Prostate gland (tissue), 2 donors: Measurements from ENCODE around the gene ANKS3. TPM values are rescaled to one million over a fixed set of nuclear protein-coding genes. Genes with fewer than 3 reads are reported as not detected.

Source experiments
- DNase-seq: peaks from one replicate; pipeline ENCODE4 v3.0.0-alpha.2; 2019; ENCODE audit warnings: low spot score
- H3K27ac ChIP-seq, 2 donors: fragments of 200-600 bp; sonication (generic); 2 replicates each; pipeline ENCODE4 v1.5.1; 2017 to 2019
- H3K27me3 ChIP-seq: fragments of 200-600 bp; sonication (generic); replicated peaks from 2 replicates; pipeline ENCODE4 v1.5.1; 2019; ENCODE audit not compliant: insufficient read depth
- H3K36me3 ChIP-seq, 2 donors: fragments of 200-600 bp; sonication (generic); 1 replicate in 1 of 2; 2 replicates in 1 of 2; pipeline versions ENCODE4 v1.5.1 to v1.8.1; 2017 to 2019
- H3K4me1 ChIP-seq: fragments of 200-600 bp; sonication (generic); replicated peaks from 2 replicates; pipeline ENCODE4 v1.5.1; 2019
- H3K4me3 ChIP-seq, 2 donors: fragments of 200-600 bp; sonication (generic); 2 replicates each; pipeline ENCODE4 v1.5.1; 2017 to 2019
- H3K9me3 ChIP-seq: fragments of 200-600 bp; sonication (generic); 2 replicates; pipeline ENCODE4 v1.5.1; 2017
- POLR2A ChIP-seq: fragments of 450-650 bp; IDR thresholded peaks from one replicate; pipeline ENCODE4 v1.6.1; 2016; ENCODE audit warnings: antibody characterized with exemption, mild to moderate bottlenecking
- POLR2AphosphoS5 ChIP-seq: sonication (generic); formaldehyde crosslinking; IDR thresholded peaks from one replicate; pipeline ENCODE4 v1.6.1; 2017; ENCODE audit warnings: antibody characterized with exemption
- WGBS: methylation state at CpG from one replicate; pipeline ENCODE4 v1.1.5; 2018; 5-methylcytosine and 5-hydroxymethylcytosine counted together
- intact Hi-C: fragments of 100-400 bp; cut with DNase I; formaldehyde crosslinking; loops from one replicate; pipeline ENCODE4 v1.14.2; 2022
- total RNA-seq, 2 donors: library from RNA; depleted of rRNA; stranded (reverse); fragments of >200 nt; gene quantifications; one replicate each; pipeline ENCODE4 v1.1.0, GENCODE V29; 2016
- TF ChIP-seq, protein P1 (sequence below), 4 experiments: fragments of 200-600 bp in 2 of 4; fragments of 450-650 bp in 2 of 4; sonication (generic) in 2 of 4; IDR thresholded peaks; 1 replicate in 3 of 4; 2 replicates in 1 of 4; pipeline ENCODE4 v1.5.1; 2016 to 2019; ENCODE audit warnings: antibody characterized with exemption in 4 of 4, mild to moderate bottlenecking in 2 of 4, moderate library complexity in 2 of 4

The ANKS3 gene
- total RNA-seq, 2 donors from 2014 or later: 19.1 to 42.9 TPM

DNA sequence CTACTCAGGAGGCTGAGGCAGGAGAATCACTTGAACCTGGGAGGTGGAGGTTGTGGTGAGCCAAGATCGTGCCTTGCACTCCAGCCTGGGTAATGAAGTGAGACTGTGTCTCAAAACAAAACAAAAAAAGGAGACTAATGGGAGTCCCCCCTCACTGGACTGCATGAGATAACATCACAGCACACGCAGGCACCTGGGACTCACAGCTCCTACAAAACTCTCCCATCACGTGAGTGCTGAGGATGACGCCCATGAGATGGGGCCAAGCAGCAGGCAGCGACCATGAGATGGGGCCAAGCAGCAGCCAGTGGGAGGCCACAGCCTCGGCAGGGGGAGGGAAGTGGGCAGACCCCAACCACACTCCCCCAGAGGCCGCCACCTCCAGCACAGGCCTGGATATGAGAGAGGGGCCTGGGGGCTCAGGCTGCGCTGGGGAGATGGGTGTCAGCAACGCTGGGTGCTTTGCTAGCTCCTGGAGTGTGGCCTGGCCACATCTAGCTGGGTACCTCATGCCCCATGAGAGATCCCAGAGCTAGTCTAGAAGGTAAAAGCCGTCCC is 15.7 kb upstream of the ANKS3 start:
- intact Hi-C loops: no loop called here
- WGBS: 85% methylated on average over 10 of the region's 10 CpGs
- DNase-seq: no peak

DNA sequence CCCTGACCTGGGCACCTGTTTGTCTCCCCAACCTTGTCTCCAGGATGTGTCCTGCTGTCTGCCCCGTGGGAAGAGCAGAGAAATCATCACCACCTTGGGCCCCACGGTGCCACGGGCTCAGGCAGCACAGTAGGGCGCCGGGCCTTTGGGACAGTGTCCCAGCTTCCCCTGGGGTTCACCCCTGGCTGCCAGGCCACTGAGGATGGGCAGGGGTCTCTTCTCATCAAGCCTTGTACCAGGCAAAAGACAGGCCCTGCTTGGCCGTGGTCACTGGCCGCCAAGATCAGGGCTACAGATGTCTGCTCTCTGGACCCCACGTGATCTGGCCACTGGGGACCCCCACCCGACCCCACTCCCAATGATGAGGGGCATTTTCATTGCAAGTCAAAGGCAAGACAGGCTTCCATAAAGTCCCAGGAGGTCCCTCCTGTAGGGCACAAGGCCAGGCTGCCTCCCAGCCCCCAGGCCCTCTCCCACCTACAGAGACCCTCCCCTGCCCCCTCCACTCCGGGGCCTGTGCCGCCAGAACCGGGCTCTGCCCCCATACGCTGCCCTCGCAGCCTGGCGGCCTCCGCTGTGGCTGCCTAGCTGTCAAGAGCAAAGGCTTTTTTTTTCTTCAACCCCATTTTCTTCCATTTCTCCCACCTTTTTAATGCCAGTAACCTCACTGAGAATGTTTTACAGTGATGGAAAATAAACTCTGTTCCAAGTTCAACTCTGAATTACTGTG is 14.8 kb upstream of the ANKS3 start:
- Histone ChIP-seq H3K27ac (no peak overlapping the region), H3K9me3 (no peaks in the 10 kb centered on the region), H3K4me1 (no peaks in the 10 kb centered on the region), H3K27me3 (no peaks in the 10 kb centered on the region), H3K4me3 (no peak overlapping the region), H3K36me3 (peaks cover 10 to 20% of the 10 kb centered on the region in 2 donors)
- intact Hi-C loops: no loop called here
- WGBS: 92% methylated on average over 16 of the region's 16 CpGs
- DNase-seq: no peak
- TF ChIP-seq POLR2AphosphoS5 (no peak), POLR2A (no peak)
- TF ChIP-seq, protein P1, sequence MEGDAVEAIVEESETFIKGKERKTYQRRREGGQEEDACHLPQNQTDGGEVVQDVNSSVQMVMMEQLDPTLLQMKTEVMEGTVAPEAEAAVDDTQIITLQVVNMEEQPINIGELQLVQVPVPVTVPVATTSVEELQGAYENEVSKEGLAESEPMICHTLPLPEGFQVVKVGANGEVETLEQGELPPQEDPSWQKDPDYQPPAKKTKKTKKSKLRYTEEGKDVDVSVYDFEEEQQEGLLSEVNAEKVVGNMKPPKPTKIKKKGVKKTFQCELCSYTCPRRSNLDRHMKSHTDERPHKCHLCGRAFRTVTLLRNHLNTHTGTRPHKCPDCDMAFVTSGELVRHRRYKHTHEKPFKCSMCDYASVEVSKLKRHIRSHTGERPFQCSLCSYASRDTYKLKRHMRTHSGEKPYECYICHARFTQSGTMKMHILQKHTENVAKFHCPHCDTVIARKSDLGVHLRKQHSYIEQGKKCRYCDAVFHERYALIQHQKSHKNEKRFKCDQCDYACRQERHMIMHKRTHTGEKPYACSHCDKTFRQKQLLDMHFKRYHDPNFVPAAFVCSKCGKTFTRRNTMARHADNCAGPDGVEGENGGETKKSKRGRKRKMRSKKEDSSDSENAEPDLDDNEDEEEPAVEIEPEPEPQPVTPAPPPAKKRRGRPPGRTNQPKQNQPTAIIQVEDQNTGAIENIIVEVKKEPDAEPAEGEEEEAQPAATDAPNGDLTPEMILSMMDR (IDR thresholded peaks at IDR 0.05): no peak

More for the DNA sequence above, 15.7 kb upstream of the ANKS3 start:
- Histone ChIP-seq H3K4me3 (no peak overlapping the region), H3K27me3 (no peaks in the 10 kb centered on the region), H3K4me1 (no peaks in the 10 kb centered on the region), H3K36me3 (peaks cover 10 to 20% of the 10 kb centered on the region in 2 donors), H3K9me3 (no peaks in the 10 kb centered on the region), H3K27ac (no peak overlapping the region)
- no peak for TF ChIP-seq POLR2A
- TF ChIP-seq, protein P1 (IDR thresholded peaks at IDR 0.05): no peak
- TF ChIP-seq POLR2AphosphoS5: no peak

DNA sequence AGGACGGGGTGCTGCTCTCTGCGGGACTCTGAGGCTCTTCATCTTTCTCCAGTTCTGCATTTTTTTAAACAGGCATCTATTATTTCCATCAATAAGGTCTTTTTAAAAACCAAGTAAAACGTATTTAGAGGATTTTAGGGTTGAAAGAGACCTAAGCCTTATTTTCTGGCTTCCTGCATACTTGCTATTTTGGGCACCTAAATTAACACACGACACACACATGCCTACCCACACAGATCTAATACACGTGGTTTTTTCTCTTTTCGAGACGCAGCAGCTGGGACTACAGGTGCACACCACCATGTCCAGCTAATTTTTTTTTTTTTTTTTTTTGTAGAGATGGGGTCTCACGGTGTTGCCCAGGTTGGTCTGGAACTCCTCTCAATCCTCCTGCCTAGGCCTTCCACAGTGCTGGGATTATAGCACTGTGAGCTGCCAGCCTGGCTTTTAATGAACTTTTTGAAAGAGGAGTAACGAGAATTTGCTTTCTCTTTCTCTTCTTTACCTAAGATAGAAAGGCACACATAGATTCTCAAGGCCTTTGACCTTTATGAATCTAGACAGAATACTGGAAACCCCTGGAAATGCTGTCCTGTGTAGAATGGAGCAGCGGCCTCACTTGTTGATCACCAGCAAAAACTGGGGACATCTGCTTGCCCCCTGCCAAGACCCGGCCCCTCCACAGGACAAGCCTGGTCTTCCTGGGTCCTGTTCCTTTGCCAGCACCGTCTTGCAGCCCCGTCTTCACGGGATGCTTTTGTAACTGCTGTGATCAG is 14.0 kb upstream of the ANKS3 start:
- WGBS: 74% methylated on average over 14 of the region's 14 CpGs

DNA sequence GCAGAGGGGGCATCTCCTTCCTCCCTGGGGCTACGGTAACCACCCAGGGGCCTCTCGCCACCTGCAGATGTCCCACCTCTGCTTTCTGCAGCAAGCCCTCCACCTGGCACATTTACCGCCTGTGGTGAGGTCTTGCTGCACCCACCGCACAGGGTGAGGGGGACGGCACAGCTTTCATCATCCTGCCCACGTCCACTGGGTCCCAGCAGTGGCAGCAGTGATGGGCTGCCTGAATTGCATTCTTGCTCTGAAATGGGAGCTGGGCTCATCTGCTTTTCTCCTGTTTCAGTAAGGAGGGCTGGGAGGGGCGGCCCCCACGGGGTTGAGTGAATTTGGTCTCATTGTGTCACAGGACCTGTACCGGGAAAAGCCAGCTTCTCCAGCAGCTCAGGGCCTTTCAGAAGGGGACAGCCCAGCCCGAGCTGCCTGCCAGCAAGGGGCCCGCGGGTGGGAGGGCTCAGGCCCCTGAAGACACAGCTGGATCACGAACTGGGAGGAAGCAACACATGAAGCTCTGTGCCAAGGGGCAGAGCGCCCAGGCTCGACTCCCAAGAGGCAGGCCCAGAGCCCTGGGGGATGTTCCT is 13.0 kb upstream of the ANKS3 start:
- no peaks in the 10 kb centered on the region for H3K4me1 ChIP-seq
- 23% methylated on average over 15 of the region's 15 CpGs for WGBS
- no peak overlapping the region for H3K4me3 ChIP-seq
- peaks cover 3 to 9% of the 10 kb centered on the region in 2 donors for H3K36me3 ChIP-seq
- peak overlapping the region; percentile 28 to 58 for H3K27ac ChIP-seq
- TF ChIP-seq, protein P1 (IDR thresholded peaks at IDR 0.05): no peak
- no peaks in the 10 kb centered on the region for H3K27me3 ChIP-seq
- intact Hi-C loops: no loop called here
- DNase-seq: no peak
- H3K9me3 ChIP-seq: no peaks in the 10 kb centered on the region

More for the DNA sequence above, 14.0 kb upstream of the ANKS3 start:
- DNase-seq: no peak
- Histone ChIP-seq H3K27ac (no peak overlapping the region), H3K36me3 (peaks cover 10 to 19% of the 10 kb centered on the region in 2 donors), H3K9me3 (no peaks in the 10 kb centered on the region), H3K27me3 (no peaks in the 10 kb centered on the region), H3K4me3 (no peak overlapping the region), H3K4me1 (no peaks in the 10 kb centered on the region)
- intact Hi-C loops: no loop called here
- TF ChIP-seq POLR2A (no peak), POLR2AphosphoS5 (no peak)
- TF ChIP-seq, protein P1 (IDR thresholded peaks at IDR 0.05): no peak
